GM18499 (cell line): Measurements from ENCODE around the gene VPS51.

ENCODE experiments used
- ATAC-seq: cut with Tn5 transposase; IDR thresholded peaks from one replicate; pipeline ENCODE4 v1.9.1; 2021; ENCODE audit warnings: moderate number of reproducible peaks; ENCODE audit not compliant: insufficient read depth, unreplicated experiment

VPS51 gene

GRCh38 chr11:65095974-65096806 is at the start of gene VPS51:
Gene VPS51, plus strand, starts transcription at chr11:65096214. Its CDS starts 37 bp downstream, at chr11:65096251.
- ATAC-seq: peak; percentile 51

- no peak for ATAC-seq
These were observed 48.2 kb upstream of the VPS51 start for GRCh38 chr11:65047581-65048422.

- ATAC-seq: no peak
These were observed 44.6 kb upstream of the VPS51 start for GRCh38 chr11:65051398-65051858.

GRCh38 chr11:65053827-65054508 is 42.0 kb upstream of the VPS51 start:
- no peak for ATAC-seq

GRCh38 chr11:65055538-65055937 is 40.5 kb upstream of the VPS51 start:
- no peak for ATAC-seq

GRCh38 chr11:65056999-65057398 is 39.0 kb upstream of the VPS51 start:
- ATAC-seq: no peak

GRCh38 chr11:65057526-65057925 is 38.5 kb upstream of the VPS51 start:
- no peak for ATAC-seq

GRCh38 chr11:65058012-65058411 is 38.0 kb upstream of the VPS51 start:
- no peak for ATAC-seq

- ATAC-seq: no peak
These were observed 37.5 kb upstream of the VPS51 start, which contains the start of gene NAALADL1 for GRCh38 chr11:65058419-65059054. Gene NAALADL1, minus strand, starts transcription at chr11:65058553. Its CDS starts 32 bp downstream, at chr11:65058521.

GRCh38 chr11:65059523-65059922 is 36.5 kb upstream of the VPS51 start:
- ATAC-seq: no peak

GRCh38 chr11:65059959-65060824 is 35.8 kb upstream of the VPS51 start:
- no peak for ATAC-seq

GRCh38 chr11:65060913-65061408 is 35.1 kb upstream of the VPS51 start:
- ATAC-seq: no peak

- ATAC-seq: no peak
These were observed 32.5 kb upstream of the VPS51 start for GRCh38 chr11:65063532-65063931.

GRCh38 chr11:65064847-65065240 is 31.2 kb upstream of the VPS51 start:
- ATAC-seq: no peak

- ATAC-seq: no peak
These were observed 30.2 kb upstream of the VPS51 start for GRCh38 chr11:65065851-65066250.

GRCh38 chr11:65066315-65066714 is 29.7 kb upstream of the VPS51 start:
- no peak for ATAC-seq

- ATAC-seq: no peak
These were observed 29.2 kb upstream of the VPS51 start for GRCh38 chr11:65066805-65067291.

- no peak for ATAC-seq
These were observed 28.6 kb upstream of the VPS51 start for GRCh38 chr11:65067446-65067845.

- no peak for ATAC-seq
These were observed 26.8 kb upstream of the VPS51 start for GRCh38 chr11:65069217-65069616.
